GM19193 (cell line): Measurements from ENCODE around the gene KLF3.

Experiments
- POLR2A ChIP-seq: IDR thresholded peaks from 4 replicates; pipeline ENCODE4 v1.6.1; 2011; ENCODE audit not compliant: insufficient read depth, insufficient read length; ENCODE audit errors: extremely low read depth

The KLF3 gene

DNA sequence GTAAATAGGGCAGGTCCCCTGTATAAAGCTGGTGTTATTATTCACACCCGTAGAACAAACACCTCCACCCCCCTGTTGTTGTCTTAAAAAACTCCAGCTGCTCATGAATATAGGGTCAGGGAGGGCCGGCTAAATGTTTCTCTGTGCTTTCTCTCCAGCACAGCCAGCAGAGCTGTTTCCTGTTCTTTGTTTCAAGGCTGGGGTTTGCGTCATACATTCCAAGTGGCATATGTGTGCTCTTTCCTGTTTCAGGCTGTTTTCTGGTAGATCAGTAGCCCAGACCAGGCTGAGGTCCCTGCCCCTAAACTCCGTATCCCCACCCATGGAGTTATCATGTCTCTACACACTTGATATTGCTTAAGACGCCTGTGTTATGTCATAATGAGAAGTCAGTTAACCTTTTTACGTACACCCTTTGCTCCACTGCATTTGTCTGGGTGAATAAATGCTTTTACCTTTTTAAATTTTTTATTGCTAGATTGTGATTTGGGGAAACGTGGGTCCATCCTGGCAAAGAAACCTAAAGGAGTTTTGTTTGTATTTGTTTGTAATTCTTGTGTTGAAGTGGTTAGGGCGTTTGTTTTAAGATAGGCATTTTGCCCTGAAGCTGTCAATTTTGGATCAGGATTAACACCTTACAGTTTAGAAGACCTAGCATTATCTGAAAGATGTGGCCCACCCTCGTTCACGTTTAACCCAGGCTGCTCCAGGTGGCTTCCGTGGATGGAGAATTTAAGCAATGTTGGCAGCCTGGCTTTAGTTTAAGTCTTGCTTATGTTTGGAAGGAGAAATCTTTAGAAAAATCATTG is 3.3 kb downstream of the KLF3 start:
- no peak for TF ChIP-seq POLR2A

DNA sequence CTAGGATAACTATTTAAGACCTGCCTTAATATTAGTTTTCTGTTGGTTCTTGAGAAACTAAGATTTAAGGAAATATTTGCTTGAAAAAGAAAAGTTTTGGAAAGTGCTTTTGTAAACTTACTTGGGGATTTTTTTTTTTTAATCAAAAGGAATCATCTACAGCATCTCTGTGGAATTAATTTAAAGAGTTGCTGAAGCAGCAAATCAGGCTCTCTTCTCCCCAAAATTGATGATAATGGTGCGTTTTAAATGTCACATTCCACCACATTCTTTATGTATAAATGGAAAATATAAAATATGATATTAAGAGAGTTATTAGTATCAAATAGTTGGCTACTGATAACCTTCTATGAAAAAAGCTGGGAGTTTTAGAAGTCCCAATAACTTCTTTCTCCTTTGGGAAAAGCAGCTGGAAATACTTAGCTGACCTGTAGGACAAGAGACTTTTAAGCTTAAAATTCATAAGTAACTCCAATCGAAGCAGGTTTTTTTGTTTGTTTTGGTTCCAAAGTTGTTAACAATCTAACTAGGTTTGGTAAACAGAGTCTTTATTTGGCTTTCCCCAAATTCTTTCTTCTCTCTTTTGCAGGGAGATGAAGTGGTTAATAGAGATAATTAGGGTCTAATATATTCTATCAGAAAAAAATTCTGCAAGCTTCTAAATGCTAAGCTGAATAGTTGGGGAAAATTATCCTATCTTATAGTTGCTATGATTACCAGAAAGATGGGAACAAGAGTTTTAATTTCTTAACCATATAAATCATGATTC is 4.4 kb downstream of the KLF3 start:
- no peak for TF ChIP-seq POLR2A

DNA sequence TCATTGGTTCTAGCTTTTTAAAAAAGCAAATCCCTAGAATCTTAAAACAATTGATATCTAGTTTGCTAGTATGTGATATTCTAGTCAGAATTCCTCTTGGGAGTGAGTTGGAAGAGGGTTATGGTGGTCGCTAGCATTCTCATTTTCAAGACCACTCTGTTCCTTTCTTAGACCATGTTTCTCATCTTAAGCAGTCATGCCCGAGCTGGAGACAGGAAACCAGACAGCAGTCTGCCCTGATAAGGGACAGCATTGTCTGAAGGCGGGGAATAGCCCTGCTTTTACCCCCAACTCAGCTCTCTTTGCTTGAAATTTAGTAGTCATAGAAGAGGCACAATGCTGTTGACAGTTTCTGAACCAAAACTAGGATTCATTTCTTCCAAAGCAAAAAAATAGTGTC is 5.2 kb downstream of the KLF3 start:
- no peak for TF ChIP-seq POLR2A

DNA sequence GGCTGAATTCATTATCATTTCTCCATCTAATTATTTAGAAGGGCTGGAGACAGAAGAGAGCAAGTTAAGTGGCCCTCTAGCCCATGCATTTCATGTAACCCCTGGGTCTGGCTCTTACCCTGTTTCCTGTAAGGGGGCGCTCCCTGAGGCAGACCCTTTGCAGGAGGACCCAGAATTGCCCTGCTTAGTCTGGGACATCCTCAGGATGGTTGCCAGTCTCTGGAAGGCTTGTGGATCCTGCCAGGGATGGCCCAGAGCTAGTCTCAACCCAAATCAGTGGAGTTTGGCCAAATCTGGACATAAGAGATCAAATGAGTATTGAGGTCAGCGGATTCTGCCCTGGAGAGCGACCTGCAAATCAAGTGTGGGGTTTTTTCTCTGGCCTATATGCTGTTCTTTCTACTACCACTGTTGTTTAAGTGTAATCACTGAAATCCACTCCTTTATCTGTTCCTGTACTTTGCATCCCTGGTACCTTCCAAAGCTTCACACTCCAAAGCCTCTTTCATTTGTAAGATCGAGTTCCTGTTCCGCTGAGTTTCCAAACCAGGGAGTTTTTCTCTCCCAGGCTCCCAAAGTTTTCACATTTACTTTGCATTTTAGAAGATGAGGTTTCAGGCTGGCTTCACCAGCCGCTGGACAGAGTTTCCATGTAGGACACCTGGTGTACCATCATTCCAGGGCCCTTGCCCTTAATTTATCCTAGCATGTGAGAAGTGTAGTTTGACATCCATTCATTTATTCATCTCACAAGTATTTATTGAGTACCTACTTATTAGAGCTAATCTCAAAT is 6.3 kb downstream of the KLF3 start:
- TF ChIP-seq POLR2A: no peak

DNA sequence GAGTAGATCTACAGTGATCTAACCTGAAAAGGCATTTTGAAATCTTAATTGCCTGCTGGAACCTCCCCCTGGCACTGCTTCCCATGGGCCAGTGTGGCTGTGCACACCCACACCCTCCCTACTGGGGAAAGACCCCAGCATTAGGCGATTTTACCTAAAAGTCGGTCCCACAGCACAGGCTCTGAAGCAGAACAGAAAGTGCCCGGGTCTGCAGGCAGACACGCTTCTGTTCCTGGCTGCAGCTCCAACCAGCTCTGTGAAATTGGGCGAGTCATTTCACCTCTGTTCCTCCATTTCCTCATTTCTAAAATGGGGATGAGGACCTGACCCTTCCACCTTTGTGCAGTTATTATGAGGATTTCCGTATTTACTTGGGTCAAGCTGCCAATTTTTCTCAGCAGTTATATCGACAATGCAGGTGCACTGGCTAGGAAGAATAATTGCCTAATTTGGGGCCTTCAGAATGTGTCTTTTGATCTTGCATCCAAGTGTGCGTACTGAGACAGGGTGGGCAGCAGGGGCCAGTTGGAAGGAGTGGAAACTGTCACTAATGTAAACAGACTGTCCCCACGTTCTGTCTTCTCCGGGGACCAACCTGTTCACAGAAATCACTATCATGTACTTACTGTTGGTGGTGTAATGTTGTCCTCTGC is 7.1 kb downstream of the KLF3 start:
- TF ChIP-seq POLR2A: no peak

DNA sequence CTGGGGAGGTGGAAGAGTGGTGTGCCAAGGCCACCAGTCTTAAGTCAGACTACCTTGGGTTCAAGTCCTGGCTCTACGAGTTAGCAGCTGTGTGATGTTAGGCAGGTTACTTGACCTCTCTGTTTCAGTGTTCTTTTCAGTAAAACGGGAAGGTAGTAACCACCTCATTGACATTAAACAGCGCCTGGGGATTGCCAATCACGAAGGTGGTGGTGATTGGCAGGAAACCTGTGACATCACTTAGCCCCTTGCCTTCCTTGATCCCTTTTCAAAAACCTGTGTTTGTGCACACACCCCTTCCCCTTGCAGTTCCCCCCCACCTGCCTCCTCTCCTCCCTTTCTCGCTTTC is 7.6 kb downstream of the KLF3 start:
- no peak for TF ChIP-seq POLR2A

DNA sequence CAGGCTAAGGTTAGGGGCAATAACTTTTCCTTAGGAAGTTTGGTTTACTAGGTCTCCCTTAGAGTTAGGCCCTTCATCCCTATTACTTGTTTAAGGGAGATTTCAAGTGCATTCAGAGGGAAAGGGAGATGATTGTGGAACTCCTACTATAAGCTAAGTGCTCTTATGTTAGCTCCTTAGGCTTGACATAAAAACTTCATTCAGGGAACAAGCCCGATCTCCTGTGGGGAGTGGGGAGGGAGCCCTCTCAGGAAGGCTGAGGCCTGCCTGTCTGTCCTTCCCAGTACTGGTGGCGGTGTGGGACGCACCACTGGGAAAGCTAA is 8.0 kb downstream of the KLF3 start:
- no peak for TF ChIP-seq POLR2A

DNA sequence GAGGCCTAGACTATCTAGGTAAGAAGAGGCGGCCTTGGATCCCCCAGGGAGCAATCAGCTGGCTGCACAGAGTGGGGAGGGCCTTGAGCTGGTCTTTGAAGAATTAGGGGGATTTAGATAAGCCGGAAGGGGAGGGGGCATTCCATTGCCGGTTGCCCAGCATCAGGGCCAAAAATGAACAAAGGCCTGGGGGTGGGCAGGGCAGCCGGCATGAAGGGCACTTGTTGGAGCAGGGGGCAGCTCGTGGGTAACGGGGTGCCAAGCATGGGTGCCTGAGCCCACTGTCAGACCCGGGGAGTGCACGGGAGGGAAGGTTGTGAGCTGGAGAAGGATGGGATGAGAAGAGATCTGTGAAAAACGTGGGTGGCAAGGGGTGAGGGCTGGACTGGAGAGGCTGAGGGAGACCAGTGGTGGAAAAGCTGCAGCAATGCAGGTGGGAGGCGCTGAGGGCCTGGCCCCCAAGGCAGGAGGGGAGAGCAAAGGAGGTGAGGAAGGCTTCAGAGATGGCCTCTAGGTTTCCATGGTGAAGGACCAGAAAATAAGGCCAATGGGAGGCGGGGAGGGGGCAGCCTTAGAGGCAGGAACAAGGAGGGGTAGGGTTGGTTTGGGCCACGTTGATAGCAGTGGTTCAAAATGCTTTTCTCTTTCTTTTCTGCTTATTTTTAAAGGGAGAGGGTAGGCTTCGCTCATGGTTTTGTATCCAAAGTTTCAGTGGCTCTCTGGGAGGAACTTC is 8.6 kb downstream of the KLF3 start:
- TF ChIP-seq POLR2A: no peak

DNA sequence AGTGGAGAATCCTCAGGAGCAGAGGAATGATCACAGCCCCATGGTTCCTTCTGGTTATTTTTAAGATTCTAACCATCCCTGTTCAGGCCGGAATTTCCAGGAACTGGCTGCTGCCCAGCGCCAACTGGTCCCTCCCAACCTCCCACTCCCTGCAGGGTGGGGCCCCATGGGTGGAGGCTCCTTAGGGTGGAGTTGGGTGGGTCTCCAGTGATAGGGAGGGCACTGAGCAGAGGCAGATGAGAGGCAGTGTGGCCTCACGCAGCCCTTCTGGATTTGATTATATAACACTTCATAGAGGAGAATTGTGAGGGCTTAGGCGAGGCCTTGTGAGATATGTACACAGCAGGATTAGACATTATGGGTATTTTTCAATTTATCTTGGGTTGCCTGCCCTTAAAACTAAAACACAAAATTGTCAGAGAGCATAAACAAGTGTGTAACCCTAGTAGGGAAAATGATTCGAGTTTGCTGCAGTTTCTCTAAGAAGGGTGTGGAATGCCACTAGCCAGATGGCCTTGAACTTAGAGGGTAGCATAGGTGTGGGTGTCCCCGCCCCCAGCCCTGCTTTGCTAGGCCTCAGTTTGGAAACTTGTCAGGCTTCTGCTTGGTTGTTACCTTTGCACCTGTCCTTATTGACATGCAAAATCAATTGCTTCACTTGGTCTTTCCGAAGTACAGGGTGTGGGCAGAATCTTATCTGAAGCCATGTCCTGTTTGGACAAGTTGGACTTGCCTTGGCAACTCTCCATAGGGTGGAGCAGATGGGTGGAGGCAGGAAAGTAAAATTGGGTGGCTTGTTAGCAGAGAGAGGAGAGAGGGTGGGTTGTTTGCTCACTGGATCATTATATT is 9.4 kb downstream of the KLF3 start:
- no peak for TF ChIP-seq POLR2A

DNA sequence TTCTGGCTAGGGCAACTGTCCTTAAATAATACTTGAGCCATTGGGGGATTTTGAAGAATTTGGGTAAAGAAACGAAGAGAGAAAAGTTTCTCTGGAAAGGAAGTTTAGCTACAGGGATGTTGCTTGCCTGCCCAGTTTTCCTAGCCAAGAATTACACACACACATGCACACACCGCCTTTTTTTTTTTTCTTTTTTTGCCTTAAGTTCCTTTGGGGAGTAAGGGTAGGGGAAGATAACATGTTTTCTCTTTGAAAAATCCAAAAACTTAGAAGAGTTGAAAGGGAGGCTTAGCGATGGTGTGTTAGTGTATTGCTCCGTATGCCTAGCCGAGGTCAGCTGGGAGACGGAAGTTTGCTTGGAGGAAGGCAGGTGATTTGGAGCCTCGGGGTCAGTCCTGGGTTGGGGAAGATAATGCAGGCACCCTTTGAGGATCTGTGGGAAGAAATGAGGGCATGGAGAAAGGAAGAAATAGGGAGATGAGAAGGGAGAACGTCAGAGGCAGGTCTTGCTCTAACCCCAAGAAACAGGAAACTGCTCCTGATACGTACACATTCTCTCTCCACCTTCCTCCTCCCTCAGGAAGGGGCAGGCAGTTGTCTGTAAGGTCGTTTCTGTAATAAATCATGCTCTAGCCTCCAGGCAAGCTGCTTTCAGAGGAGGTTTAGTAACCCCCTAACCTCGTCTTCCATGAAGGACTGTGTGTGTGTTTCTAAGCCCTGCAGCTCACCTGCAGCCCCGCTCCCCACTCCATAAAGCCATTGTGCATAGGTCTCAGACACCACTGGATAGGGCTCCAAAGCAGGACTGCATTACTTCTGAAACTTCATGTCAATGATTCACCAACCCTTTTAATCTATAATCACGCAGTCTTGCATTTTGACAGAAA is 10.5 kb downstream of the KLF3 start:
- no peak for TF ChIP-seq POLR2A

DNA sequence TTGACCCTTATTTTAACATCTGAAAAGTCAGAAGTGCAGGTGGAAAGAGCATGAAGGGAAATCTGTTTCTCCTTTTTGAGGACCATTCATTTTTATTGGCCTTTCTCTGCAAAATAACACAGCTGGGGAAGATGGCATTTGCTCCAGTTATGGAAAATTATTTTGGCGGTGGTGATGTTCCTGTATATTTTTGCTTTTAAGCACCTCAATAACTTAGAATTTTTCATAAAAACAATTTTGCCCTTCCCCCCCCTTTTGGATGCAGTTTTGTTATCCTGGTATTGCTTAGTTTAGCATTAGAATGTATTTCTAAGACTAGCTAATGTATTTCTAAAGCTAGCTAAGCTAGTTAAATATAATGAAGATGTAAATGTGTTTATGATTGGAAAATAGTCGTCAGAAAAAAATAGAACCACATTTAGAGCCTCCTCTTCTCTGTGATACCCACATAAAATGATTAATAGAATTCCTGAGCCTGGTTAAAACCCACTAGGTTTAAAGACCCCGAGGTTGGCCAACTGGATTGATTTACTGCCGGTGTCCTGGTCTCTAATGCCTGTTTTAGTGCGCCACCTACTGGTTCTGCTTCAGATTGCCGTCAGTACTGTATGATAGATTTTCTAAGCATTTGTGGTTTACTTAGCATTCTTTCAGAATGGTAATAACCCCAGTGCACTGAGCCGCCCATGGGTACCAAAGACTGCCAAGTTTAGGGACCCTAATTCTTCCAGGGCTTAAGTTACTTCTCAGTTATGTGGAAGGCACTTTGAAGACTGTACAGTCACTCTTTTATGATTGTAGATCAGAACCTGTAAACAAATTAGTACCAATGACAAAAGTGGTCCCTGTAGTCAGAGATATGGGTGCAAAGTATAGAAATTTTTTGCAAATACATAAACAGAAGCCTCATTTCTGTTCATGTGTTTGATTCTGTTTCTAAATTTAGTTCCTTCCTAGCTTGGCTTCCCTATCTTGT is 11.4 kb downstream of the KLF3 start:
- no peak for TF ChIP-seq POLR2A

DNA sequence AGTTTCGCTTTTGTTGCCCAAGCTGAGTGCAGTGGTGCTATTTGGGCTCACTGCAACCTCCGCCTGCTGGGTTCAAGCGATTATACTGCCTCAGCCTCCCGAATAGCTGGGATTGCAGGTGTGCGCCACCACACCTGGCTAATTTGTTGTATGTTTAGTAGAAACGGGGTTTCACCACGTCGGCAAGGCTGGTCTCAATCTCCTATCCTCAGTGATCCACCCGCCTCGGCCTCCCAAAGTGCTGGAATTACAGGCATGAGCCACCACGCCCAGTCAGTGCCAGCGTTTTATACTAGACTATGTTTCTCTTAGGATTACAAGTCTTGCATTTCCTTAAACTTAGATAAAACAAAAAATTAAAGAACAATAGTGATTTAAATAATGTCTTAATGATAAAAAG is 13.0 kb downstream of the KLF3 start:
- no peak for TF ChIP-seq POLR2A
